Skin epidermis (tissue), 12 donors: Measurements from ENCODE around the gene TCF12.

Experiments used
- H3K27ac ChIP-seq, 21 experiments: fragments of 200-600 bp; sonication (generic) in 11 of 21; one replicate each; pipeline ENCODE4 v1.5.0; 2020; ENCODE audit warnings: mild to moderate bottlenecking in 3 of 21, inconsistent platforms in 2 of 21, moderate library complexity in 2 of 21
- H3K4me3 ChIP-seq, 7 experiments: fragments of 200-600 bp; sonication (generic) in 2 of 7; one replicate each; pipeline ENCODE4 v1.5.0; 2020; ENCODE audit warnings: inconsistent platforms in 2 of 7, mild to moderate bottlenecking in 2 of 7, moderate library complexity in 1 of 7

The TCF12 gene

DNA sequence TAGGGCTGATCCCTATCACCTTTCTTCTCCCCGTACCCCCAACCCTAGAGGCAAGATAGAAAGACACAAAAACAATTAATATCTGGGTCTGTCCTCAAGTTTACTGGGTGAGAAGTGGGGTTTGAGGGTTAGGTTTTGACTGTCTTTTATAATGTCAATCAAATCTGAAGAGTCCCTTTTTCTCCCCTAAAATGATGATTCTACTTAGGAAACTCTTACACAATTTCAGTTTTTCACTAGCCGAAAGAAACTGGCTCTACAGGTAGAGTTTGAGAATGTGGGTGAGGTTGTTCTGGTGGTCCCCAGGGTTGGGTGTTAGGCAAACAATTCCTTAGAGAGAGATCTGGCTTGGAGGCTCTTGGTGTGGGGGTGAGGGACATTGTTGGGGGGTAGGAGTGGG, 189.9 kb downstream of the TCF12 start:
- H3K4me3 ChIP-seq: no peak overlapping the region
- H3K27ac ChIP-seq: no peak overlapping the region

DNA sequence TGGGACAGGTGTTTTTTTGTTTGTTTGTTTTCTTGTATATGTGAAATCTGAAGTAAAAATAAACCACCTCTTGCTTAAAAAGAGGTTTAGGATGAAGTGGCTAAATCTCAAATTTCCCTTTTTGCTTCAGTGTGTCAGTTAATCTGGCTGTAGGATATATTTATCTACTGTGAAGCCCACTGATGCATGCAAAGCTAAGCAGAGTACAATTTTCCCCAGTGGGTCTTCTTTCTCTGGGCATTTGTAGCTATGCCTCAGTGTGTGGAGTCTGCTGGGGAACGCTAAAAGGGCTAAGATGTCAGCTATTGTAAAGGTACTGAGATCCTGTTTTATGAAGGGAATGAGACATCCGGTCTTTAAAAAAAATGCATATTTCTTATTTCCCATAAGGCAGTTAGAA, 190.6 kb downstream of the TCF12 start:
- H3K4me3 ChIP-seq: no peak overlapping the region
- no peak overlapping the region for H3K27ac ChIP-seq

DNA sequence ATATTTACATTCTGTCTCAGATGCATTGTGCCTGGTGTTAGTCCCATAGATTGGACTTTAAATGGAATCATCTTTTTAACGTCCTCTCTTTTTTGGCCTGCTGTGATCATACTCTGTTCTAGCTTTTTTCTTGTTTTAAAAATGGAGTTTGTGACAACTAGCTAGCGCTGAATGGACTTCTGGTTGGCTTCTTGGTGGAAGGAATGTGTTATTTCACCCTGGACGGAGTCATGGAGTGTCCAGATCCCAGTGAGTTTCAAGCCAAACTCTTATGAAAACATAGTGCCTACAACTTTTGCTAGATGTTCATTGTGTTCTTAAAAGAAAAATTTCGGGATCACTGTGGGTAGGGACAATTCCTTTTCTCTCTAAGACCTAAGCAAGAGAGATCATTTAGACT, 192.6 kb downstream of the TCF12 start:
- H3K27ac ChIP-seq: no peak overlapping the region
- no peak overlapping the region for H3K4me3 ChIP-seq

DNA sequence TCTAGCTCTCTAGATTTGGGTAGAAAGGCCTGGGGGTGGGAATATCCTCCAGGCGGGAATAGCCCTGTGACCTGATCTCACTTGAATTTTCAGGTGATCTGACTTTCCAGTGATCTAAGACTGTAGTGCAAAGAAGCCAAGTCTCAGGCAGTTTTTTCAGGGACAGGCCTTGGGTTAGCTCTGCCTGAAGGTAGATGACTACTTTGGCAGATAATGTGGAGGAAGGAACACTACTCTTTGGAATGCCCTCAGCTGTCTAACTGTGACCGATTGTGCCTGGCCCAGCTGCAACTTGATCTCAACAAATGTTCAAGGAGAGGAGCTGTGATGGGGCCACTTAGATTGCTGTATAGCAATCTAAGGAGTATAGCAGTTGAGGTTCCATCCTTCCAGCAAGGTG, 193.7 kb downstream of the TCF12 start:
- Histone ChIP-seq H3K4me3 (no peak overlapping the region), H3K27ac (no peak overlapping the region)

DNA sequence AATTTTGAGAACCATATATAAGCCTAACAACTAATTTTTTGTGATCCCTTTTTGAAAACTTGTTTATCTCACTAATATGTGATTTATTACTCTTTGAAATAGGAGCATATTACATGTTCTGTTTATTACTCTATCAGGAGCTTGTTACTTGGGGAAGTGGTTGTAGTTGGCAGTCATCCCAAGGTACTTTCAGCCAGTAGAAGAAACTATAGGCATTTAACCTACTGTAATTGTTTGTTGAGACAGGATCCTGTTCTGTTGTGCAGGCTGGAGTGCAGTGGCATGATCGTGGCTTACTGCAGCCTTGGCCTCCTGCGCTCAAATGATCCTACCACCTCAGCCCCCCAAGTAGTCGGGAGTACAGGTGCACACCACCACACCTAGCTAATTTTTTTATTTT, 195.6 kb downstream of the TCF12 start:
- Histone ChIP-seq H3K27ac (no peak overlapping the region), H3K4me3 (no peak overlapping the region)

DNA sequence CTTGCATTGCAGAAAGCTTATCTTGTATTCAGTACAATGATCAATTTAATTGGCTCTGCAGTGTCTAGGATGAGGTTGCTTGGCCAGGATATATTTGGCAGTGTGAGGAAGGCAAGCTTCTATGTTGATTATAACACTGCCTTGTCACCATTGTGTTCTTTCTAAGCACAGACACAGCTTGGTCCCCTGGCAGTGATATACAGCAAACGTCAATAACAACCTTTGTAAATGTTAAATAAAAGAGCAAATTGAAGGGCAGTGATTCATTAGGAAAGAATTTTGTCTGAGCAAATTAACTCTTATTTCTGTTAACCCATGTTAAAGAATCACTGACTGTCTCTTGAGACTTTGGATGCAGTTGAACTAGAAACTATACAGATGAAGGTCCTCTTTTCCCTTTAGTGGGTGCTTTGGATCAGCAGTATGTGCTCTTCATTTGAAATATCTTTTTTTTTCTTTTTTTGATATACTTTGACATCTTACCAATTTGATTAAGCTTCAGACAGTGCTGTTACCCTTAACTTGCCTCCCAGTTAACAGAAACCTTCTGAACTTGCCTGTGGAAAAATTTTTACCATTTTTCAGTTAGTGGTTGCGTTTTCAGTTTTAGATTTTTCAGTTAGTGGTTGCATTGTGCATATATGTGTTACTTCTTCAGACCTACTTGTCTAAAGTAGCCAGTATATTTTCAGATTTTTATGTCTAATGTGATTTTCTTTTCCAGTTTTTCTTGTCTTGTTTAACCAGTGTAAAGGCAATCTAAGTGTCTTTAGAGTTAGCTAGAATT, 199.8 kb downstream of the TCF12 start:
- Histone ChIP-seq H3K27ac (peak overlapping the region in 1 of 21 experiments; percentile 5), H3K4me3 (no peak overlapping the region)

DNA sequence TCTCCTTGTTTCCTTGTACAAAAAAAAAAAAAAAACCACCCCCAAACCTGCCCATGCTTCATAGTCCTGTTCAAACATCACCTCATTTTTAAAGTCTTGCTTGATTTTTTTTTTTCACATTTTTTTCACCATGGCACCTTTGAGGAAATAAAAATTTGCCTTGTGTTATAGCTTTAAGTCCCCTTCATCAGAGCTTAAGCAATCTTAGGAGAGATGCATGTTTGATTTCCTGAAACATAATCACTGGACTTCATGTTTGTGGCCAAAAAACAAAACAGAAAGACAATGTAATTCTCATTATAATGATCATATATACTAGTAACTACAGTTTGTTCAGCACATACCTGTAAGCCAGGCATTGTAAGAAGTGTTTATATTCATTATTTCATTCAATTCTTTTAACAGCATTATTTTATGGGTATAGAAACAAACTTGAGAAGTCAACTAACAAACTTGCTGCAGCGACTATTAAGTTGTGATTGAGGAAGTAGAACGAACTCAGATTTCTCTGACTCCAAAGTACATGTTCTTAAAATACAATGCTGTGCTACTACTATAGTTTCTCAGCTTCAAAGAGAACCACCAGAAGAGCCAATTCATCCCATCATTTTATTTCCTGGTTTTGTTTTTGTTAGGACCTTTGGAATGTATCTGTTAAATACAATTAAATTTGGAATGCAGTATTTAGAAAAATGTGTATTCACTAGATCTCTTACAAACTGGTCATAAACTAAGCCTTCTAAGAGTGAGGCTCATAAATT, 203.8 kb downstream of the TCF12 start:
- Histone ChIP-seq H3K4me3 (no peak overlapping the region), H3K27ac (peak overlapping the region in 1 of 21 experiments; percentile 34)

DNA sequence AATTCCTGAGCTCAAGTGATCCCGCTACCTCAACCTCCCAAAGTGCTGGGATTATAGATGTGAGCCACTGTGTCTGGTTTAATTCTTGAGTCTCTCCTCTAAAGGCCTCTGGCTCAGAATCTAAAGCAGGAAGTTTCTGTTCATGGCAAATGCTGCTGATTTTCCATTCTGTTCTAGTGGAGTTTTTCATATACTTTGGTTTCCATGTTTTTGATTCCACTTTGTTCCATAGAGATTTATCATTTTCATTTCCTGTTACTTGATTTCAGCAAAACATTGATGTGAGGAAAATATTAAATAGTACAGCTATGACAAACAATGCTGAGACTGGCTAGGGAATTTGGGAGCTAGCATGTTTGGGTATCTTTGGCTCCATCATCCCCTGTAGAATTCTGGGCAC, 205.6 kb downstream of the TCF12 start:
- Histone ChIP-seq H3K4me3 (no peak overlapping the region), H3K27ac (no peak overlapping the region)

DNA sequence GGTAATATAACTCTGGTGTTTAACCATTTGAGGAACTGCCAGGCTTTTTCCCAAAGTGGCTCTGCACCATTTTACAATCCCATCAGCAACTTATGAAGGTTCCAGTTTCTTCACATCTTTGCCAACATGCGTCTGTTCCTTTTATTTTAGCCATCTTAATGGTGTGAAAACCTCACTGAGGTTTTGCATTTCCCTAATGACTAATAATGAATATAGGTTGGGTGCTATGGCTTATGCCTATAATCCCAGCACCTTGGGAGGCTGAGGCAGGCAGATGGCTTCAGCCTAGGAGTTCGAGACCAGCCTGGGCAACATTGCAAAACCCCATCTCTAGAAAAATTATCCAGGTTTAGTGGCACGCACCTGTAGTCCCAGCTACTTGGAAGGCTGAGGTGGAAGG, 210.6 kb downstream of the TCF12 start:
- H3K27ac ChIP-seq: no peak overlapping the region
- no peak overlapping the region for H3K4me3 ChIP-seq

DNA sequence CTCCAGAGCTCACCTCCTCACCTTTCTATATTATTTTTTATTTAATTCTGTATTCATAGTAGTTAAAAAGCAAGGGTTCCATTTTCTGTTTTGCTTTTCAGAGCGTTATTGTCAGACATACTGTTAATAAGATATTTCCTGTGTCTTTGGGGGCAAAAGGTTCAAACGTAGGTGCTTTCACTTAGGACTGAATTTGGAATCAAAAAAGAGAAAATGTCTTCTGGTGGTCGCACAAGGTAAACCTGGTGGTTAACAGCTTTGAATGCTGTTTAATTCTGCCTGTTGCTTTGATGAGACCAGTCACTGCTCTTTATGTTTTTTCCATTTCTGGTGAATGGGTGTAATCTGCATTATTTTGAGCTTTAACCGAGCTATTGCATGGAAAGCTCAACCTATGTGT, 212.5 kb downstream of the TCF12 start:
- no peak overlapping the region for H3K27ac ChIP-seq
- no peak overlapping the region for H3K4me3 ChIP-seq

DNA sequence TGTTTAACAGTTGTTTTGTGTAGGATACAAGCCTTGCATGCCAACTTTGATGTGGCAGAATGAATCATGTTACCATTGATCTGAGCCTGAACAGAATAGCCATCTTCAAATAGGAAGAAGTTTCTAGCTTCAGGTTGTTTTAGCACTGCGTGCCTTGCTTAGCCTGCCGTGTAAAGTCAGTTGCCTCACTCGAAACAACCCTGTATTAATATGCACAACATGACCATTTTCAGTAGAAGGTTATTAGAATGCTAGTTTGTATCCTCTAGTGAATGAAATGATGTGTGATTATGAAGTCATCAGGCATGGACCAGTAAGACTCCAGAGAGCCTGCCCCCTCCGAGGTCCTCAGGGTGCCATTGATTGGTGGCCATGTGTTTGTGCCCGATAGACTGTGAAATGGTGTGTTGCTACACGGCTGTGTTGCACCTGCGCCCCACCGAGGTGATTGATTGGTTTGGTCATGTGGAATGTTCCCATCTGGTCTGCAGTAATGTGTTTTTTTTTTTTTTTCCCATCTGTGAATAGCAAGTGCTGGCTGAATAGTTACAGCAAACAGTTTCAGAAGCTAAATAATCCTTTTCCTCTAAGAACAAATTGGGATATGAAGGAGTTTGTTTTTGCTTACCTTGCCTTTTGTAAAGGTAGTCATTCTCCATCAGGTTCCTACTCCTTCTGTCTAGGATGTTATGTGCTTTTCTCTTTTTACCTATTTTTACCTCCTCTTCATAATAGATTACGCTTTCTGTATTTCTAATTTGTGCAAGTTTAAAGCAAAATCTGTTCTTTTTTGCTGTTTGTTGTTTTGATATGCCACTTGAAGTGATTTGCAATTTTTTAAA, 214.9 kb downstream of the TCF12 start:
- H3K4me3 ChIP-seq: no peak overlapping the region
- no peak overlapping the region for H3K27ac ChIP-seq

DNA sequence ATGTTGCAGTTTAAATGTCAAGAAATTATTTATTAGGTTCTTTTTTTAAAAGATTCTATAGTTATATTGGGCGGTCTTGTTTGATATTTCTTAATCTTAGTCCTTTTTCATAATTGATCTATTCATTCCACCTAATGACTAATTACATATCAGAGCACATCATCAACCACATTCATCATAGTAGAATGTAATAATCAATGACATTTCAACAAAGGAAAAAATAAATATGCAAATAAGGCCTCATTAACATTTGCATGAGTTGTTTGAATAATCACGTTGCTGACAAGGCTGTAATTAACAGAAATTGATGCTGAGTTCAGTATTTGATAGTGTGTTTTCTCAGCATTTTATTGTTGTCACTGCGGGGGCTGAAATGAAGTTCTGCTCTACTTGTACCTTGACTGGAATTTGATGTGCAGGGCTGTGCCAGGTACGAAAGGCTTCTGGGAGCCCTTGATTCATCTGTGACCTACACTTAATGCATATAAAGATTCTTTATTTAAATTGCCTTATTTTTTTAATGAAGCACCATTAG, 215.7 kb downstream of the TCF12 start:
- Histone ChIP-seq H3K4me3 (no peak overlapping the region), H3K27ac (no peak overlapping the region)

DNA sequence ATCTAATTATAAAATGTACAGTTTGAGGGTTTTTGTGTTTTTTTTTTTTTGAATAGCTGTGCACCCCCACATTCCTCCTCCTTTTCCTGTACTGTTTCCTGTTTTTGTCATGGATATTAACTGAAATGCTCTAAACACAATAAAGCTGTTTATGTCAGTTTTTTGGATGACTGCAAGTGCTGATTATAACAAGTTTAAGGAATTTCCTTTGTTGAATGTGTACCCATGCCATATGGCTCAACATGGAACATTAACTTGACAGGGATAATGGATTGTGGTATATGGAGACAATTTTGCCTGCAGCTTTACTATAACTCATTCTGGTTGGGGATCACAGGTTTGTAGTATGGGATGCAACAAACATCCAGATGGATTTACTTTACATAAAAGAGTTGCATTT, 216.4 kb downstream of the TCF12 start:
- Histone ChIP-seq H3K27ac (no peak overlapping the region), H3K4me3 (no peak overlapping the region)

DNA sequence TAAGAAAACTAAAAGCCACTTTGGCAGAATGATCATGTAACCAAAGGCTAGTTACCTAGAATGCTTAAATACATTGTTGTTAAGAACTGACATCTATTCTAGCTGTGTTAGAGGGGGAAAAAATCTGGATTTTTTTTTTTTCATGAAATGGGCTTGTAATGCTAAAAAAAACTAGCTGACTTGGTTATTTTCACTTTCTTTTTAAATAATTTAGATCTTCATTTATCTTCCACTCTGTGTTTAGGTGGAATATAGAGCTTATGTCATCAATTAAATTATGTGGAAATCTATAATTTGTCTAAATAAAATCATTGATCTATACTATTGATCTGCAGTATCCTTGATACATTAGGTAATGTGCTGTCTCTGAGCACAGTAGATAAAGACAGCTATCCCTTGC, 217.4 kb downstream of the TCF12 start:
- peak overlapping the region in 2 of 21 experiments; percentile 8 to 47 for H3K27ac ChIP-seq

DNA sequence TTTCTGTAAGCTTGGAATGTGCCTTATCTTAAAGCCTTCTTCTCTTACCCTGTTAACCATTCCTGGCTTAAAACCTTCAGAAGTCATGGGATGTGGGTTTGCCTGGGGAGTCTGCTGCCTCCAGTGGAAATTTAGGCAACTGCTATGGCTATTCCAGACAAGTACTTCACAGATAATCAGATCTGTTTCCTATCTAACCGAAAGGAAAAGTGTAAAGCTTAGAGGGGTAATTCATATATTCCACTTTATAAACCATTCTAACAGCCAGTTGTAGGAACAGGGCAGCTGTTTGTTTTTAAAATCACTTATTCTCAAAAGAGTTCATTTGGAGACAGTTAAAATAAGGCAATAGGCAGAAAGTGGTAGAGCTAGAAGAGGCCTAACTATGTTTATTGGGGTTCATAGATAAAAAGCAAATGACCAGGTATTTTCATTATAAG, 219.9 kb downstream of the TCF12 start:
- no peak overlapping the region for H3K4me3 ChIP-seq
- no peak overlapping the region for H3K27ac ChIP-seq

More for the DNA sequence above, 217.4 kb downstream of the TCF12 start:
- H3K4me3 ChIP-seq: no peak overlapping the region

DNA sequence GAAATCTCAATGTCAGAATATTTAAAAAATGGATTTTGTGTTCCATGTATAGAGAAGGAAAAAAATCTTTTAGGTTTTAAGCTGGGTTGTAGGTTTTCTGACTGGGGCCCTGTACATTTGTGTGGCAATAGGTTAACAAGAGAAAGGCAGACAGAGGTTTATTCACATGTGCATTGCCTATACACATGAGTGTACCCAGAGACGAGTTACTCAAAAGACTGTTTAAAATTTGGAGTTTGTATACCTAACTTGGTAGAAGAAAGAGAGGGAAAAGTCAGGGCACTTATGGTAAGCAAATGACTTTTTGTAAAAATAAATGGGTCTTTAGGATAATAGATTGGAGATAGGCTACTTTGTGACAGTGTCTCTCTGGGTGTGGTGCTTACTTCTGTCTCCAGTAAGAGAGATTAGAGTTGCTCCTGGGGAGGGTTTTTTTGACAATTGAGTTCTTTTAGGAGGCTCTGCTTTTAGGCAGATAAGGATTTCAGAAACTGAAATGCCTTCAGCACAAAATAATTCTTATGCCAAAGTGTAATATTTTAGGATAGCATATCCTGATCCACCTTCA, 225.2 kb downstream of the TCF12 start:
- Histone ChIP-seq H3K4me3 (no peak overlapping the region), H3K27ac (no peak overlapping the region)

DNA sequence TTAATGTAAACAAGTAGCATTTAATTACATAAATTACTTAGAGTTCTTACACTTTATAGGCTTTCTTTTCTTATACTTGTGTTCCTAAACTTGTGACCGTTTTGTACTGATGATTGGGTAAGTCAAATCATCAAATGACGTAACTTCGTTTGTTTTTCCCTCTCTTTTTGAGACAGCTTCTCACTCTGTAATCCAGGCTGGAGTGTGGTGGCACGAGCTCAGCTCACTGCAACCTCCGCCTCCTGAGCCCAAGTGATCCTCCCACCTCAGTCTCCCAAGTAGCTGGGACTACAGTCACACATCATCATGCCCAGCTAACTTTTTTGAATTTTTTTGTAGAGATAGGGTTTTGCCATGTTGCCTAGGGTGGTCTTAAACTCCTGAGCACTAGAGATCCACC, 226.0 kb downstream of the TCF12 start:
- H3K27ac ChIP-seq: no peak overlapping the region
- H3K4me3 ChIP-seq: no peak overlapping the region

DNA sequence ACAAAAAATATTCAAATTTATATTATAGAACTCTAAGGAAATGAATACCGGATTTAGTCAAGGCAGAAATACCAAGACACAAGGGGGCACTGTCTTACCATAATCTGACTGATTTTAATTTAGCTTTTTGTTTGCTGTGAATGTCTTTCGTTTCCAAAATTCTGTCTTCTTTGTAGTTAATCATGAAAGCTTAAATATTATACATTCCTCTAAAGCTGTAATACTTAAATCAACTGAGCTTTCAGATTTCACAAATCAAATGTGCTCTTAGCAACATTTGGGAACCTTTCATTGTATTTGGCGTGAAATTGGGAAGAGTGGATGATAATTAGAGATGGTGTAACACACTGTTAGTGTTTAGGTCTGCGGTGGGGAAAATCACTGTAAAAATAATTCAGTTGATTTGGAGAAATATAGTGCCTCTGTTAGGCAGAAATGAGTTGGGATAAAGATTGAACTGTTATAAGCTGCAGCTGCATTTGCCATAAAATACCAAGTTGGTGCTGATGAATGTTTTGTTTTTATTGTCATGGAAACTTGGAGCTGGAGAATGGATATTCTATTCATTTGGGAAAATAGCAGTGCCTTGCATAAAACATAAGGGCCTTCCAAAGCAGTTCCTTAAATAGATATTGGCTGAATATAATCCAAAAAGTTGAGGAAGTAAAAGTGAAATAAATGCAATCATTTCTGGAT, 228.2 kb downstream of the TCF12 start:
- Histone ChIP-seq H3K27ac (peak overlapping the region in 8 of 21 experiments; percentile 18 to 76 (median 50)), H3K4me3 (no peak overlapping the region)

DNA sequence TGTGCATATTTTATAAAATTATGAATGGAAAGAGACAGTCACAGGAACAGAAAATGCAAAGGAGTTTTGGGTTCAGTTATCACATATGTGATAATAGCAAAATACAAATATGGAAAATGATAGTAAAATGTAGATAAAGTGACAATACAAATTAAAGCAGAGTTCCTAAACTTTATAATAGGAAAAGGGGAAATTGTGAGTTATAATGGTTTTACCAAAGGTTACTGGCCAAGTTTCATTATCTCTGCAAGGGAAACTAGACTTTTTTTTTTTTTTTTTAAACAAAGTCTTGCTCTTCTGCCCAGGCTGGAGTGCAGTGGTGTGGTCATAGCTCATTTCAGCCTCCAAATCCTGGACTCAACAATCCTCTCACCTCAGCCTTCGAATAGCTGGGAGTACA, 229.2 kb downstream of the TCF12 start:
- no peak overlapping the region for H3K4me3 ChIP-seq
- peak overlapping the region in 1 of 21 experiments; percentile 76 for H3K27ac ChIP-seq
